NCI-H1417 (cell line): ENCODE data around the gene FHOD1.

Source experiments
- DNase-seq, 3 experiments: peaks; one replicate each; lab custom pipeline; 2025; lab: John Stamatoyannopoulos, UW

Gene FHOD1

DNA sequence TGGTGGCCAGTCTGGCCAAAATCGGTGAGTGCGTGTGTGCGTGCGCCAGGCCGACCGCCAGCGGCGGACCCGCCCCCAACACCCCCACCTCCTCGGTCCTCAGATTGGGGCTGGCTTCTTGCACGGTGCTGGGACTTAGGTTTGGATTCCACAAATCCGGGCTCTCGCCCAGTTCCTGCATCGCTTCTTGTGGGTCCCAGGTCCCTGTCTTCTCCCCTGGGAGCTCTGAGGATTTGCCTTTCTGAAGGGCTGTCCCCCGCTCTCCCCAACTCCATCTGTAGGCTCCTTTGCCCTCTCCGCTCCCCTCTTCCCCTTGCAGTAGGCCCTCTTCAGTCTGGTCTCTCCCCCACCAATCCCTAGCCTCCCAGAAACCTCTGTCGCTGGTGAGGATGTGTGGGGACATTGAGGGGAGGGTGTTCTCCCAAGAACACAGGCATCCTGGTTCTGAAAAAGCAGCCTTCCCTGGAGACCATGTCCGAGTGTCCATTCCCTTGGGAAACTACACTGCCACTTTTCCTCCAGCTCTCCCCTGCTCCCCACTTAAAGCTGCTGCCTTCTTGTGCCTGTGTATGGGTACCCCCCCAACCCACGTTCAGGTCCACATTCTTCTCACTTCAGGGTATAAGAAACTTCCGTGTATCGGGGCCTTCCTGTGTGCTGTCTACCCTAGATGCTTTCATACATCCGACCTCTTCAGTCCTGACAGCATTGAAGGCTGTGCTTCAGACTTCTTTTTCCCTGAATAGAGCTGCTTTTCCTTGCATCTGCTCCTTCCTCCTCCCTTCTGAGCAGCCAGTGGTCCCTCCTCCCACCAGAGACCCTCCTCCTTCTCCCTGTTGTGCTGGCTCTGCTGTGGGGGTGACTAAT, 2.1 kb upstream of the FHOD1 start:
- DNase-seq = peak in 1 of 3 experiments; percentile 29

DNA sequence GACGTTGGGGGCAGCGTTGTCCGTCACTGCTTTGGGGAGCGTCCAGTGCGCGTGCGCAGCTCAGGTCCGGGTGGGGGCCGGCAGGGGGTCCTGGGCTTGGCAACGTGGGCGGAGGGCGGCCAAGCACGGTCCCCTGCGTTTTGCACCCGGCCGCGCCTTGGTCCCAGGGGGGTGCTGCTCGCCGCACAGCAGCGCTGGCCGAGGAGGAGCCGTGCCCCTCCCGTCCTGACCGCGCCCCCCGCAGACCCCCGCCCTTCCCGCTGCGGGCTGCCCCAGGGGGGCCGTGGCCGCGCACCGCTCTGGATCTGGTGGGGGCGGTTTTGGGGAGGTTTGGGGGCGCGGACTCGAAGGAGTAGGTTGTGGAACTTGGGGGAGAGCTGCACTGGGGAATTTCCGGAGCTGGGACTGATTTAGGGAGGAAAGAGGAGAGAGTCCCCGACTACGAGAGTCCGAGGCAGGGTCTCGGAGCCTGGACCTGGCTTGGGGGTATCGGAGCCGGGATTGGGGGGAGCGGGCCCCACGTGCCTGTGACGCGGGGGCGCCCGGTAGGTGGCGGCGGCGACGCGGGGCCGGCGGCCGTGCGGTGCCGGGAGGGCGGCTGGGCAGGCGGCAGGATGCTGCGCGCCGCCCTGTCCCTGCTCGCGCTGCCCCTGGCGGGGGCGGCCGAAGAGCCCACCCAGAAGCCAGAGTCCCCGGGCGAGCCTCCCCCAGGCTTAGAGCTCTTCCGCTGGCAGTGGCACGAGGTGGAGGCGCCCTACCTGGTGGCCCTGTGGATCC, 1.3 kb upstream of the FHOD1 start, which contains the start of gene SLC9A5:
SLC9A5 (plus strand) TSS at position 579 of the 777 bp plus-strand sequence; CDS start at position 615, 36 bp downstream.
- peak in 2 of 3 experiments; percentile 24 to 33 for DNase-seq

DNA sequence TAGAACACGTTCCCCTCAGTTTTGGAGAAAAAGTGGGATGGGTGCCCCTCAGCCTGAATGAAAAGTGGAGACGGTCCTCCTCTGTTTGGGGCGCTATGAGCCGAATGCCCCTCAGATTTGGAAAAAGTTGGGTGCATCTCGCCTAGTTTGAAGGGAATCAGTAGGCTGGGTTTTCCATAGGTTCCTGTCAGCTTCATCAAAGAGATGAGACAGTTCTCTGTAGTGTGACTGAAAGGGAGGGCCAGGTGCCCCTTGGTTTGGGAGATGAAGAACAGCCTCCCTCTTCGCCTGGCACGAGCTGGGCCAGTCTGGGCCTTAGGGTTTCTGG, 756 bp upstream of the FHOD1 start:
- DNase-seq = no peak

DNA sequence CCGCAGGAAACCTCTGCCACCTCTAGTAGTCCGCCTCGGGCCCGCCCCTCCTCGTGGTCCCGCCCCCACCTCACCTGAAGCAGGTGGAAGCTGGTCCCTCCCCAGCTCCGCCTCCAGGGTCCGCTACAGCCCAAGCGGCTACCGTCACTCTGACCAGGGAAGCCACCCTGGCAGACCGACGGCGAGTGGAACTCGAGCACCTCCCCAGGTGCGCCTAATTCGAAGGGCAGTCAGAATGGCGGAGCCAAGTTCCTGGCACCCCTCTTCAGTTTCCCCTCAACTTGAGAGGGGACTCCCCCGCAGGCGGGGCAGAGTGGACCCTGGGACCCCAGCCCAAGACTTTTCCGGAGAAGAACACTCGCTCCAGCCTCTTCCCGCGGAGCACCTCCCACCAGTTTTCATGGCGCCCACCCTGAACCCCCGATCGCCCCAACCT, 507 bp downstream of the FHOD1 start:
- DNase-seq = peak; percentile 67 to 79 (median 74)

DNA sequence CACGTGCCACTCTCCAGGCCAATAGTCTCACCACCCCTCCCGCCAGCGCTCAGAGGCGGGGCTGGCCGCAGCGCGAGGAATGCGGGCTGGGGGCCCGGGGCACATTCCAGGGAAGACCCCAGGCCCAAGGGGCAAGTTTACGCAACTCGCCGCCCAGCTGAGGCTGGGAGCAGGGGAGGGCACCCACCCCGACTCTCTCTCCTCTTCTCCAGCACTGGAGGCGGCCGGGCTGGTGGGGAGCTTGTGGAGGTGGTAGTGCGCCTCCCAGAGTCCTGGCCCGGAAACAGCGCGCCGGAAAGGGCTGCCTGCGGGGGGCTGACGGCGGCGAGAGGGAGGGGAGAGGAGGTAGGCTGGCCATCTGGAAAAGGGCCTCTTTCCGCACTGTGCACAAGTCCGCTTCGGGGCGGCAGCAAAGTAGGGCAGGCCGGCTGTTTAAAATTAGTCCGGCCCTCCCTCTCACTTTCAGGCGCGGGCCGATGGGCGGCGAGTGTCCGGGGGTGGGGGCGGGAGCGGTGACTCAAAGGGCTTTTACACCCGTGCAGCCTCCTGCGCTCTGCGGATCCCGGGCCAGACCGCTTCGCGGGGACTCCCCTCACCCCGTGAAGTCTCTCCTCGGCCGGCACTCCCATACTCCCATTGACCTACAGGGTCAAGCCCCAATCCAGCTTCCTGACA, 1.1 kb downstream of the FHOD1 start:
- DNase-seq = peak in 2 of 3 experiments; percentile 63 to 65

DNA sequence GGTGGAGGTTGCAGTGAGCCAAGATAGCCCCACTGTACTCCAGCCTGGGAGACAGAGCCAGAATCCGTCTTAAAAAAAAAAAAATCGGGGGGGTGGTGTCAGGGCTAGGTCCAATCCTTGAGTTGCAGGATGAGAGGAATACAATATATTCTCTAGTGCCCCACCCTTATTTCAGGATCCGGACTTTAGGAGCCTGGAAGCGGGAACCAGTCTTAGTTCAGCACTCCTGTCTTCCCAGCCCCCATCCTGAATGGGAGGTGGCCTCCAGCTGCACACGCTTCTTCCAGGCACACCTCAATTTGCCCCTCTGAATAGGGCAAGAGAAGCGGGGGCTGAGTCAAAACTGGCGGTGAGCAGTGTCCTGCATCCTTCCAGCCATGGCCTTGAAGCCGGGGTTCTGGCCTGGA, 1.6 kb downstream of the FHOD1 start:
- DNase-seq = no peak

DNA sequence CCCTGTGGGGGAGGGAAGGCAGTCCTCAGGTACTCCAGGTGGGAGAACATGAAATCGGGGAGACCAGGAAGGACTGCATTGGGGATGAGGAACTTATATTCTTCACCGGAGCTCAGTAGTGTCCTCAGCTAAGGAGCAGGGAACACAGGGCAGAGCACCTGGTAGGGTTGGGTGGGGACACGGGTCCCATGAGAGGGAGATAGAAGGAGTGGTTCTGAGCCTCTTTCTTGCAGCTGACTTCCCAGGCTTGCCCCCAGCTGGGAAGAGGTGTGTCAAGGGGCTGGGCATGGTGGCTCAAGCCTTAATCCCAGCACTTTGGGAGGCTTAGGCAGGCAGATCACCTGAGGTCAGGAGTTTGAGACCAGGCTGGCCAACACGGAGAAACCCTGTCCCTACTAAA, 2.1 kb downstream of the FHOD1 start:
- no peak for DNase-seq

DNA sequence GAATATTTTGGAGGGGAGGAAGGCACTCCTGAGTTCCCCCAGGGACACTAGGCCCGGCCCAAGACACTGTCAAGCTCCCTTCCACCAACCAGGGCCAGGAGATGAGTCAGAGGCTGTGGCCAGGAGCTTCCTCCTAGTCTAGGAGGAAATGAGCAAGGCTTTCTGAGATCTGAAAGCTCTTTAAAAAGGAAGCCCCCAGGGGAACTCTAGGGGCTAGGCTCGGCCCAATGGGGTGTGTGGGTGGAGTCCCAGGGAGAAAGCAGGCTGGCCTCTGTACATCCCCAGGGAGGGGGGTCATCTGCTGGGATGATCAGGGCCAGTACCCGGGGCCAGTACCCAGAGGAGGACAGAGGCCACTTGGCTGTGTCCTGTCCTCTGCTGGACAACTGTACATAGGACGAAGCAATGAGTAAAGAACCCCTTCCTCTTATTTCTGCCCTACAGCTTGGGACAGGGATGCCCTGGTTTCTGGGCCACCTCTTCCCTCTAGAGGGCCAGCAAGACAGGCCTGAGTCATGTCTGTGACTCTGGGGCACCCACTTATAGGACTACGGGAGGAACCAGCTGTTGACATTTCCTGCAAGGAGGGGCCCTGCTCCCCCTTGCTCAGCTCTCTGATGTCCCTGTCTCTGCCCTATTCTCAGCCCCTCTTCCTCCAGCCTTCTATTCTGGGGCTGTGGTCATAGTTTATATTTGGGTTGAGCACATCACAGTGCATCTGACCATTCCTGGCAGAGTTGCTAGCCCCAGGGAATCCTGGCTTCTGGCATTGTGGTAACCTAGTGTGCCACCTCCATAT, 2.7 kb downstream of the FHOD1 start:
- DNase-seq = no peak

DNA sequence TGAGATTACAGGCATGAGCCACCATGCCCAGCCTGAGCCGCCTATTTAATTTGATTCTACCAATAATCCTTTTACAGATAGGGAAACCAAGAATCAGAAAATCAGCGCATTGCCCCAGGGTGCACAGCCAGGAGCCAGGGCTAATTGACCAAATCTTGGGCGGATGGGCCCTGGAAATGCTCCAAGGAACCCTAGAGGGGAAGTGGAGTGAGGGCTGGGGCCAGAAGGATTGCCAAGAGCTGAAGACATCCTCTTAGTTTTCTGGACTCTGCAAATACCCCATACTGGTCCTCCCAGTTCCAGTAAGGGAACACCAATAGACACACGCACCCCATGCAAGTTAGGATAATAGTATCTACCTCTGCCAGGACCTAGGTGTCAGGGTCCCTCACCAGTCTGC, 3.8 kb downstream of the FHOD1 start:
- no peak for DNase-seq

DNA sequence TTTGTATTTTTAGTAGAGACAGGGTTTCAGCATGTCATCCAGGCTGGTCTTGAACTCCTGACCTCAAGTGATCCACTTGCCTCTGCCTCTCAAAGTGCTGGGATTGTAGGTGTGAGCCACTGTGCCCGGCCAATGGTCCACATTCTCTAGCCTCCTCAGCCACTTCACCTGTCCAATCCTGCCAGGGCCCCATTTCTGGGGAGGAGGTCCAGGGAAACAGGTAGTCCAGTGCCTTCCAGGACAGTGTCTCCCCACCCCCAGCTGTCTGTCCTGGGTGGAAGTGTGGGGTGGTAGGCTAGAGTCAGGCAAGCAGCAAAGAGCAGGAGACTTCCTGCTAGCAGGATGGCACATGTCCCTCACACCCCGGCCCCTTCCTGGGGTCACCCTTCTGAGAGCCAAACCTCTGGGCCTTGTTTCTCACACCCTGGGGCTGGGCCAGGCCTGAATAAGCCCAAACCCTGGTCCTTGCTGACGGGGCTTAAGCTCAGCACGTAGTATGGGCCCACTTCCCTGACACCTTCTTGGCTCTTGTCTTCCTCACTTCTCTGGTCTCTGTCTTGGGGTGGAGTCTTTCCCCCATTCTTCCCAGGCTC, 5.0 kb downstream of the FHOD1 start:
- DNase-seq = no peak

DNA sequence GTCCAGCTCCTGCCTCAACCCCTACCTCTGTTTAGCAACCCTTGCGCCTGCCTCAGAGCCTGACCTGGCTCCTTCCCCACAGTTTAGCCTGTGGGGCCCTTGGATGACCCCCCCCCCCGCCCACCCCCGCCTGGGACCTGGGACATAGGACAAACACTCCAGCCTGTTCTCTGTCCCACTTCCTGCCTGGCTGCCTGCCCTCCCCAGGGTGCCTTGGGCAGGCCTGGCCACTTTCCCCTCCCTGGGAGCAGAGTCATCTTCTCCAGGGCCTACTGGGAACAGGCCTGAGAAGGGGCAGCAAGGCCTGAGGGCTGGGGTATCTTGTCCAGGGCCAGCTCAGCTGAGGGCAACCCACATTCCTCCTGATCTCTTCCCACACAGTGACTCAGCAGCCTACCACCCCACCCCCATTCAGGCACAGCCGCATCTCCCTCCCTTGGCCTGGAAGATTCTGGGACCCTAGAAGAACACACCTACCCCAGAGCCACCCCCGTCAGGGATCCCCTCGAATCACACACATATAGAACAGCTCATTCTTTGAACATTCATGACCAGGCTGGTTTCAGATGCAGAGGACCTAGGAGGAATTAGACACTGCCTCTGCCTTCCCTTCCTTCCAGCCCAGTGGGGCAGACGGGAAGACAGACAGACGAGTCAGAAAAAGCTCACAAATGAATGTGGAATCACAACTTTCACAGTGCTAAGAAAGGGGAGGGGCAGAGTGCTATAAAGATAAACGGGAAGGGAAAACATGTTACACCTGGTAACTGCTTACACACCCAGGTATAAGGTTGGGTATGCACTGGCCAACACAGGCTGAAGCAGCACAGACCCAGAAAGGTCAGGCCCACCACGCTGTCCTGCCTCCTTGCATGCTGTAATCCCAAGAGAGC, 6.0 kb downstream of the FHOD1 start:
- DNase-seq = no peak

DNA sequence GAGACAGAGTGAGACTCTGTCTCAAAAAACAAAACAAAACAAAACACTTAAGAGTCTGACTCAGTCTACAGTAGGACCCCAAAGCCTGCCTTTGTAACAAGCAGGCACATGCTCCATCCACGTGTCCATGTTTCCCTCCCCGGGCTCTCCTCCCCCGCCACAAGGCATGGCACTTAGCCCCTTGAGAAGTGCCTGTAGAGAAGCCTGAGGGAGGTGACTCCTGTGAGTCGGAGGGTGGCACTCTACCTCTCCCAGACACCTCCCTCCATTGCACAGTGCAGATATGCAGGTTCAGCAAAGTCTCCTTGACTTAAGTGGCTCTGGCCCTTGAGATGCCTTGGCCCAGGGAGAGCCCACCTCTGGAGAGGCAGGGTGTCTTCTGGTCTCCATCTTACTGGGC, 6.8 kb downstream of the FHOD1 start:
- DNase-seq = no peak

DNA sequence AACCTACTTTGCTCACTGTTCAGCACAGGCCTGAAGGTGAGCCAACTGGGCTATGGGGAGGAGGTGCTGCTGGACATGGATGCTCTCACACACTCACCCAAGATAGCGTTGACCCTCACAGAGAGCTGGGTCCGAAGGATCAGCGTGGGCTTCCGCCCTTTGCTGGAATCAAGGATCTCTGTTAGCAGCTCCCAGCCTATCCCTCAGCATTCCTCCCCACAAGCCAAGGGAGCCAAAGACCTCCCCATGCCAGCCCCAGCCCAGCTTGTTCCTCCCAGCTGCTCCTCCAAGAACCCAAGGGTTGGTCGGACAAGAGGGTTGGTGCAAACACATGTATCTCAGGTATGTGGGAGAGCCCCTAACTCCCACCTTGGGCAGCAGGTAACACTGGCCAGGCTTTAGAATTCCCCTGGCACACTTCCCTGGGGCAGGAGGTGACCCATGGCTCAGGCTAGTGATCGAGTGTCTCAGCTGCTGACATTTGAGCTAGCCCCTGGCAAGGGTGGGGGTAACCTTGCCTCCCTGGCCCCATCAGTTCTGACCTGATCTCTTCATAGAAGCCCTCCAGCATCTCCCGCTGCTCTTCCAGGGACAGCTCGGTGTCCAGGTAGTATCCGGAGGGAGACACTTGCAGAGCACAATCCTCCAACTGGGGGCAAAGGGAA, 8.3 kb downstream of the FHOD1 start:
- no peak for DNase-seq

DNA sequence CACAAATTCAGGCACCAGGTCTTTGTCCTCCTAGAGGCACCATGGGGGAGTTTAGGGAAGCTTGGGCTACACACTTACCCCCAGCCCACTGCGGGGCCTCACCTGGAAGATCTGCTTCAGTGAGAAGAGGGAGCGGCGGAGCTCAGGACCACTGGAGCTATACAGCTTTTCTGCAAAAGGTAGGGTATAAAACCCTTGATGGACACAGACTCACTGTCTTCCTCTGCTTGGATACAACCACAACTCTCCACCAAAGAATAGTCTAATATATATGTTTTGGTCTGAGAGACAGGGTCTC, 9.1 kb downstream of the FHOD1 start:
- DNase-seq = no peak

DNA sequence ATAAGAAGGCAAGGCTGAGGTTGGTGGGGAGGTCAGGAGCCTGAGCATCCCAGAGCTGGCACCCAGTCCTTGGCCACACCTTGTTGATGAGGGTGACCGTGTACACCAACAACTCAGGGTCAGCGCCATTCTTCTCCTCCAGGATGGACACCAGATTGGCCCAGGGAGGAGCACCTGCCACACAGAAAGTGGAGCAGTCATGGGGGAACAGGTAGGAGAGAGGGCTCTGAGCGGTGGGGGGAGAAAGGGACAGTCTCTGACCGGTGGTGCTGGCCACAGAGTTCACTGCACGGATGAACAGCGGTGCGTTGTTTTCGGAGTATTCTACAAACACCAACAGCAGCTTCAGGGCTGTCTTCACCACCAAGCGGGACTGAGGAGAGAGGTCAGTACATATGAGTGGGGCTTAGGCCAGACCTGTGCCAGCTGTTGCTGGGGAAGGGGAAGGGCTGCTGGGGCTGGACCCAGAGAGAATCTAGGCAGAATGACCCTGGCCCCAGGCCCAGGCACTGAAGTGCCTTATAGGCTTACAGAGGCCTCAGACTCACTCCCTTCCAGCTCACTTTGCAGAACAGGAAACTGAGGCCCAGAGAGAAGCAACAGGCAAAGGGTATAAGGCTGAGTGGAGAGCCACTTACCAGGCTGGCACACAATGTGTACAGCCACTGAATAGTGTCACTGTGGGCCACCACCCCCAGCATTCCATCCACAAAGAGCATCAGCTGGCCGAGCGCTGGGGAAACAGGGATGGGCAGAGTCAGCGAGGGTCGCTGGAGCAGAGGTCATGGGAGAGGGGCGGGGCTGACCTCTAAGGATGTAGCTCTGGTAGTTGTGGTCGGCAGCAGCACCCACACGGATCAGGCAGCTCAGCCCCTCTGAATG, 9.6 kb downstream of the FHOD1 start:
- no peak for DNase-seq

DNA sequence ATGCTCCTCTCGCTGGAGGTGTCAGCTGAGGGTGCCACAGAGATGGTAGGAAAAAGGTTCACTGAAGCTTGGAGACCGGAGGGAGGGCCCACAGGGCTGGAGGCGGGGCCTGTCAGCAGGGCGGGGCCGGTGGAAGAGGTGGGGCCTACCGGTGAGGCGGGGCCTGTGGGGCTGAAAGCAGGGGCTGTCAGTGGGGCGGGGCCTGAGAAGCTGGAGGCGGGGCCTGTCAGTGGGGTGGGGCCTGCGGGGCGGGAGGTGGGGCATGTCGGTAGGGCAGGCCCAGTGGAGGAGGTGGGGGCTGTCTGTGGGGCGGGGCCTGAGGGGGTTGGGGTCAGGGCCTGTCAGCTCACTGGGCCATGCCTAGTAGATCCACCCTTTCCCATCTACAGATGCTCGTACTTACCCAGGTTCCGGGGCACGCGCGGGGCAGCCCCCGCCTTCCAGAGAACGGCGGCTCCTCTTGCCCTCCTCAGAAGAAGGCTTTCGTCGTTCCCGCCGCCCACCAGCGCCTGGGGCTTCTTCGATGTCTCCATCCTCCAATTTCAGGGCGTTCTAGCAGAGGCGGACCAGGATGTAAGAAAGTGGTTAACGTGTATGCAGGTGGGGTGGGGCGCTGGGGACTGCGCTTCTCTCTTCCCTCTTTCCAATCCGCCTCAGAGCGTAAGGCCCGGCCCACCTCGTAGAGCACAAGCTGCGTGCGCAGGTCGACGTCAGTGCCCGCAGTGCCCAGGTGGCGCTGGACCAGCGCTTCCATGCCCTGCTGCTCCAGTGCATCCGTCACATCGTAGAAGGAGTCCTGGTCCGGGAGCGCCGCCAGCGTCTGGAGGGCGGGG, 10.5 kb downstream of the FHOD1 start:
- DNase-seq = peak in 1 of 3 experiments; percentile 20

DNA sequence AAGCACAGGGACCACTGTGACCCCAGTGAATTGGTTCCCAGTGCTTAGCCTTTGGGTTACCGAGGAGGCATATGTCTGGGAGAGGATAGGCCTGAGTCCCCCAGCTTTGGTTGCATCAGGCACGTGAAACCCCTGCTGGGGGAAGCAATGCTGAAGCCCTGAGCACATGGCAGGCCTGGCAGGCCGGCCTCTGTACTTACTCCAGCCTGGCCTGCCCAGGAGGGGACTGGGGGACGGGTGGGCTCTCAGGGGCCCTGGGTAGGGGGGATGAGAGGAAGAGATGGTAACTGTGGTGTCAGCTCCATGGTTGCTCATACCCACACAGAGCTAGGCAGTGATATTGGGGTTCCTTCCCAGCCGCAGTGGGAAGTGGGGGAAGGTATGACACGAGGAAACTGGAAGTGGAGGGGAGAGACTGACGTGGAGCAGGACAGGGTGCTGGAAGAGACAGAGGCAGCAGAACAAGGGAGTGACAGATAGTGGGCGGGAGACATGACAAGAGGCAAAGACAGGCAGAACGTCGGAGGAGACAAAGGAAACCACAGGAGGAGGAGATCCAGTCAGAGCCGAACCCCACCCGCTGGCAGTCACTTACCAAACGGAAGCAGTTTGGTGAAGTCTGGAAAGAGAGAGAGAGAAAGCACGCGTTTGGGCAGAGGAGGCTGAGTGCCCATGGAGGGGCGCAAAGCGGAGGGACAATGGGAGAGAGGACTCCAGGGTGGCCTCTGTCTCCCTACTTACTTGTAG, 11.3 kb downstream of the FHOD1 start:
- DNase-seq = no peak
